ENCODE data around the gene GDPD3. TPM values are rescaled to one million over a fixed set of nuclear protein-coding genes. Genes with fewer than 3 reads are reported as not detected.

GDPD3 gene
- total RNA-seq, 3 donors from 2014 or later = 1.6 to 7.3 (median 2.0) TPM

- peak in 2 of 3 donors; percentile 31 to 54 for TF ChIP-seq CTCF (IDR thresholded peaks at IDR 0.05)
- no peak for TF ChIP-seq POLR2AphosphoS5 (IDR thresholded peaks at IDR 0.05)
- Histone ChIP-seq H3K27me3 (no peaks in the 10 kb centered on the region), H3K36me3 (peaks cover 13% of the 10 kb centered on the region), H3K4me1 (peaks cover 5 to 9% of the 10 kb centered on the region in 2 donors), H3K9me3 (no peaks in the 10 kb centered on the region), H3K27ac (peak overlapping the region; percentile 54 to 77), H3K4me3 (peak overlapping the region in 1 of 3 donors; percentile 12)
- intact Hi-C loops (cut with DNase I; ENCODE audit: low total_unique reads) = no loop called here
- DNase-seq (ENCODE audit: low spot score in 2 of 2) = no peak
Measured at GRCh38 chr16:30068750-30069610, 44.4 kb downstream of the GDPD3 start.

- H3K9me3 ChIP-seq = no peaks in the 10 kb centered on the region
- no peak overlapping the region for H3K4me3 ChIP-seq
- peak overlapping the region; percentile 54 to 77 for H3K27ac ChIP-seq
- intact Hi-C loops (cut with DNase I; ENCODE audit: low total_unique reads) = no loop called here
- TF ChIP-seq POLR2A (IDR thresholded peaks at IDR 0.05) = no peak
- TF ChIP-seq CTCF (IDR thresholded peaks at IDR 0.05) = no peak
- no peak for TF ChIP-seq POLR2AphosphoS5 (IDR thresholded peaks at IDR 0.05)
- no peak for DNase-seq (ENCODE audit: low spot score in 2 of 2)
- H3K4me1 ChIP-seq = peaks cover 11 to 15% of the 10 kb centered on the region in 2 donors
- peaks cover 13% of the 10 kb centered on the region for H3K36me3 ChIP-seq
- no peaks in the 10 kb centered on the region for H3K27me3 ChIP-seq
Measured at GRCh38 chr16:30068333-30068732, 45.0 kb downstream of the GDPD3 start.

- no peaks in the 10 kb centered on the region for H3K27me3 ChIP-seq
- peaks cover 13% of the 10 kb centered on the region for H3K36me3 ChIP-seq
- no peak for TF ChIP-seq CTCF (IDR thresholded peaks at IDR 0.05)
- peak overlapping the region; percentile 93 to 98 for H3K27ac ChIP-seq
- peaks cover 13 to 17% of the 10 kb centered on the region in 2 donors for H3K4me1 ChIP-seq
- no peaks in the 10 kb centered on the region for H3K9me3 ChIP-seq
- intact Hi-C loops (cut with DNase I; ENCODE audit: low total_unique reads) = no loop called here
- no peak for DNase-seq (ENCODE audit: low spot score in 2 of 2)
- H3K4me3 ChIP-seq = peak overlapping the region in 2 of 3 donors; percentile 87 to 97
Measured at GRCh38 chr16:30067584-30067916, 45.8 kb downstream of the GDPD3 start.

GRCh38 chr16:30066761-30067583, 46.4 kb downstream of the GDPD3 start:
- intact Hi-C loops (cut with DNase I; ENCODE audit: low total_unique reads) = no loop called here
- TF ChIP-seq POLR2A (IDR thresholded peaks at IDR 0.05) (no peak), POLR2AphosphoS5 (IDR thresholded peaks at IDR 0.05) (no peak), CTCF (IDR thresholded peaks at IDR 0.05) (no peak)
- Histone ChIP-seq H3K4me3 (peak overlapping the region; percentile 87 to 97 (median 95)), H3K9me3 (no peaks in the 10 kb centered on the region), H3K27ac (peak overlapping the region; percentile 93 to 98), H3K27me3 (no peaks in the 10 kb centered on the region), H3K36me3 (peaks cover 13% of the 10 kb centered on the region), H3K4me1 (peaks cover 13 to 17% of the 10 kb centered on the region in 2 donors)
- no peak for DNase-seq (ENCODE audit: low spot score in 2 of 2)

All from breast epithelium (tissue), 4 donors.